SK-N-SH treated with all-trans-retinoic acid at 6 μM for 48 hours (cell line): ENCODE data around the gene MDGA2.

Experiments used
- ATAC-seq: fragments of 200-7000 bp; cut with Tn5 transposase; 3 replicates; pipeline ENCODE4 v1.9.1; 2020; ENCODE audit warnings: mild to moderate bottlenecking, moderate library complexity
- BACH2 ChIP-seq: fragments of 250-450 bp; sonication (Bioruptor Pico); IDR thresholded peaks from 2 replicates; pipeline ENCODE4 v1.9.0; 2021; ENCODE audit warnings: mild to moderate bottlenecking, borderline replicate concordance
- CSDC2 ChIP-seq: fragments of 250-450 bp; sonication (Bioruptor Pico); IDR thresholded peaks from 2 replicates; pipeline ENCODE4 v1.5.0; 2020; ENCODE audit warnings: mild to moderate bottlenecking, moderate library complexity
- ISL1 ChIP-seq: fragments of 250-450 bp; sonication (Bioruptor Pico); IDR thresholded peaks from 2 replicates; pipeline ENCODE4 v2.1.2; 2022; ENCODE audit warnings: mild to moderate bottlenecking, moderate library complexity
- OSR1 ChIP-seq: fragments of 250-450 bp; sonication (Bioruptor Pico); IDR thresholded peaks from 2 replicates; pipeline ENCODE4 v1.8.0; 2022; ENCODE audit warnings: moderate library complexity, mild to moderate bottlenecking, inconsistent platforms
- POU6F1 ChIP-seq: fragments of 250-450 bp; sonication (Bioruptor Pico); IDR thresholded peaks from 2 replicates; pipeline ENCODE4 v1.8.0; 2021; ENCODE audit warnings: low read depth, mild to moderate bottlenecking, moderate library complexity, borderline replicate concordance
- RARB ChIP-seq: fragments of 250-450 bp; sonication (Bioruptor Pico); IDR thresholded peaks from 2 replicates; pipeline ENCODE4 v1.8.0; 2021; ENCODE audit warnings: mild to moderate bottlenecking, moderate library complexity
- SNAI2 ChIP-seq: fragments of 250-450 bp; sonication (Bioruptor Pico); IDR thresholded peaks from 2 replicates; pipeline ENCODE4 v1.5.0; 2020; ENCODE audit warnings: mild to moderate bottlenecking, moderate library complexity
- TOX ChIP-seq: fragments of 250-450 bp; sonication (Bioruptor Pico); IDR thresholded peaks from 2 replicates; pipeline ENCODE4 v1.8.0; 2021; ENCODE audit warnings: mild to moderate bottlenecking, moderate library complexity, borderline replicate concordance
- TSHZ2 ChIP-seq: fragments of 250-450 bp; sonication (Bioruptor Pico); IDR thresholded peaks from 2 replicates; pipeline ENCODE4 v1.5.0; 2020; ENCODE audit warnings: mild to moderate bottlenecking, moderate library complexity
- ZC3H10 ChIP-seq: fragments of 250-450 bp; sonication (Bioruptor Pico); IDR thresholded peaks from 2 replicates; pipeline ENCODE4 v1.5.1; 2021; ENCODE audit warnings: mild to moderate bottlenecking, moderate library complexity
- ZFP3 ChIP-seq: fragments of 250-450 bp; sonication (Bioruptor Pico); IDR thresholded peaks from 2 replicates; pipeline ENCODE4 v1.5.0; 2020; ENCODE audit warnings: mild to moderate bottlenecking, moderate library complexity
- ZFP30 ChIP-seq: fragments of 450-650 bp; formaldehyde crosslinking; IDR thresholded peaks from 2 replicates; pipeline ENCODE4 v1.5.0; 2022; ENCODE audit warnings: mild to moderate bottlenecking, moderate library complexity
- ZNF565 ChIP-seq: fragments of 450-650 bp; formaldehyde crosslinking; conservative IDR thresholded peaks from 2 replicates; pipeline ENCODE4 v1.5.0; 2020; ENCODE audit warnings: low read depth, mild to moderate bottlenecking, moderate library complexity
- ZNF8 ChIP-seq: fragments of 450-650 bp; formaldehyde crosslinking; IDR thresholded peaks from 2 replicates; pipeline ENCODE4 v1.5.0; 2020; ENCODE audit warnings: mild to moderate bottlenecking, moderate library complexity
- TF ChIP-seq, protein P1 (sequence below): fragments of 250-450 bp; sonication (Bioruptor Pico); IDR thresholded peaks from 2 replicates; pipeline ENCODE4 v1.8.0; 2020; ENCODE audit warnings: mild to moderate bottlenecking, moderate library complexity, borderline replicate concordance
- TF ChIP-seq, protein P2 (sequence below): fragments of 250-450 bp; sonication (Bioruptor Pico); IDR thresholded peaks from 2 replicates; pipeline ENCODE4 v1.5.1; 2020; ENCODE audit warnings: low read depth, mild to moderate bottlenecking, moderate library complexity
- TF ChIP-seq, protein P3 (sequence below): fragments of 250-450 bp; sonication (Bioruptor Pico); IDR thresholded peaks from 2 replicates; pipeline ENCODE4 v1.5.1; 2021; ENCODE audit warnings: mild to moderate bottlenecking, moderate library complexity

MDGA2 gene

DNA sequence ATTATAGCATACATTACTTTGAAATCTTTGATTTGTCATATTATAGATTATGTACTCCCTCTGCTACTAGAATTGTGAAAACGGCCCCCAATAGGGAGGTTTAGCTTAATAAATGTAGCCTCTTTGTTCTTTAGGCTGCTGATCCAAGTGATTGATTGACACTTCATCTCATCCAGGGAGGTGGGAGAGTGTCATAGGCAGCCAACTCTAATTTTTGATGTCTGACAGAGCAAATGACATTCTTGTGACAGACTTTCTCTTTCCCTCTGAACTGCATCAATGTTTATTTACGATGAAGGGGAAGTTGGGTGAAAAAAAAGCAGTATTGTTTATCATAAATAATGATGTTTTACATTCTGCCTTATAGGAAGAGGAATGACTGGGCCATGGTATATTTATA, 221.4 kb downstream of the MDGA2 start:
- TF ChIP-seq ZNF8 (CRISPR knock-in tag): no peak
- TF ChIP-seq ISL1 (CRISPR knock-in tag): no peak
- no peak for ATAC-seq

GRCh38 chr14:47447076-47447475, 228.3 kb downstream of the MDGA2 start:
- no peak for ATAC-seq

DNA sequence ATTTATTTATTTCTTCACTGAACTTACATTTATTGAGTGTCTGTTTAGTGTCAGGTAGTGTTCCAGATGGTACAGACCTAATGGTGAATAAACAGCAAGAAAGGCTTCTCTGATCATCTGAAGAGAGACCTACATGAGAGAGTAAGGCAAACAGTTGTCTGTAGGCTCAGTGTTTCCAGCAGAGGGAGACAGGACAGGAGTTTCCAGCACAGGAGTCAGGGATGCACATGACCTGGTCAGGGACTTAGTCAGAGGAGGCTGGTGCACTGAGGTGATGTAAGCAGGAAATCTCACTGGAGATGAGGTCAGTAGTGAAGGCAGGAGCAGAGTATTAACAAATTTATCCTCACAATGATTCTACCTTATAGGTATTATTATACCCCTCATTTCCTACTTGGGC, 233.2 kb downstream of the MDGA2 start:
- ATAC-seq: peak; percentile 63
- TF ChIP-seq ZNF8 (CRISPR knock-in tag) (no peak), CSDC2 (CRISPR knock-in tag) (no peak), ZC3H10 (CRISPR knock-in tag) (no peak), POU6F1 (CRISPR knock-in tag) (no peak), TSHZ2 (no peak), ZFP3 (CRISPR knock-in tag) (no peak), TOX (CRISPR knock-in tag) (no peak), ZFP30 (CRISPR knock-in tag) (no peak), BACH2 (CRISPR knock-in tag) (no peak)
- TF ChIP-seq, protein P1, sequence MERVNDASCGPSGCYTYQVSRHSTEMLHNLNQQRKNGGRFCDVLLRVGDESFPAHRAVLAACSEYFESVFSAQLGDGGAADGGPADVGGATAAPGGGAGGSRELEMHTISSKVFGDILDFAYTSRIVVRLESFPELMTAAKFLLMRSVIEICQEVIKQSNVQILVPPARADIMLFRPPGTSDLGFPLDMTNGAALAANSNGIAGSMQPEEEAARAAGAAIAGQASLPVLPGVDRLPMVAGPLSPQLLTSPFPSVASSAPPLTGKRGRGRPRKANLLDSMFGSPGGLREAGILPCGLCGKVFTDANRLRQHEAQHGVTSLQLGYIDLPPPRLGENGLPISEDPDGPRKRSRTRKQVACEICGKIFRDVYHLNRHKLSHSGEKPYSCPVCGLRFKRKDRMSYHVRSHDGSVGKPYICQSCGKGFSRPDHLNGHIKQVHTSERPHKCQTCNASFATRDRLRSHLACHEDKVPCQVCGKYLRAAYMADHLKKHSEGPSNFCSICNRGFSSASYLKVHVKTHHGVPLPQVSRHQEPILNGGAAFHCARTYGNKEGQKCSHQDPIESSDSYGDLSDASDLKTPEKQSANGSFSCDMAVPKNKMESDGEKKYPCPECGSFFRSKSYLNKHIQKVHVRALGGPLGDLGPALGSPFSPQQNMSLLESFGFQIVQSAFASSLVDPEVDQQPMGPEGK (CRISPR knock-in tag): no peak
- TF ChIP-seq, protein P2, sequence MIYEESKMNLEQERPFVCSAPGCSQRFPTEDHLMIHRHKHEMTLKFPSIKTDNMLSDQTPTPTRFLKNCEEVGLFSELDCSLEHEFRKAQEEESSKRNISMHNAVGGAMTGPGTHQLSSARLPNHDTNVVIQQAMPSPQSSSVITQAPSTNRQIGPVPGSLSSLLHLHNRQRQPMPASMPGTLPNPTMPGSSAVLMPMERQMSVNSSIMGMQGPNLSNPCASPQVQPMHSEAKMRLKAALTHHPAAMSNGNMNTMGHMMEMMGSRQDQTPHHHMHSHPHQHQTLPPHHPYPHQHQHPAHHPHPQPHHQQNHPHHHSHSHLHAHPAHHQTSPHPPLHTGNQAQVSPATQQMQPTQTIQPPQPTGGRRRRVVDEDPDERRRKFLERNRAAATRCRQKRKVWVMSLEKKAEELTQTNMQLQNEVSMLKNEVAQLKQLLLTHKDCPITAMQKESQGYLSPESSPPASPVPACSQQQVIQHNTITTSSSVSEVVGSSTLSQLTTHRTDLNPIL (CRISPR knock-in tag): no peak
- TF ChIP-seq, protein P3, sequence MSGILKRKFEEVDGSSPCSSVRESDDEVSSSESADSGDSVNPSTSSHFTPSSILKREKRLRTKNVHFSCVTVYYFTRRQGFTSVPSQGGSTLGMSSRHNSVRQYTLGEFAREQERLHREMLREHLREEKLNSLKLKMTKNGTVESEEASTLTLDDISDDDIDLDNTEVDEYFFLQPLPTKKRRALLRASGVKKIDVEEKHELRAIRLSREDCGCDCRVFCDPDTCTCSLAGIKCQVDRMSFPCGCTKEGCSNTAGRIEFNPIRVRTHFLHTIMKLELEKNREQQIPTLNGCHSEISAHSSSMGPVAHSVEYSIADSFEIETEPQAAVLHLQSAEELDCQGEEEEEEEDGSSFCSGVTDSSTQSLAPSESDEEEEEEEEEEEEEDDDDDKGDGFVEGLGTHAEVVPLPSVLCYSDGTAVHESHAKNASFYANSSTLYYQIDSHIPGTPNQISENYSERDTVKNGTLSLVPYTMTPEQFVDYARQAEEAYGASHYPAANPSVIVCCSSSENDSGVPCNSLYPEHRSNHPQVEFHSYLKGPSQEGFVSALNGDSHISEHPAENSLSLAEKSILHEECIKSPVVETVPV (CRISPR knock-in tag): no peak

More at GRCh38 chr14:47447076-47447475, 228.3 kb downstream of the MDGA2 start:
- TF ChIP-seq CSDC2 (CRISPR knock-in tag) (no peak), TOX (CRISPR knock-in tag) (no peak), SNAI2 (CRISPR knock-in tag) (no peak), ZC3H10 (CRISPR knock-in tag) (no peak), OSR1 (CRISPR knock-in tag) (no peak), RARB (CRISPR knock-in tag) (no peak), POU6F1 (CRISPR knock-in tag) (no peak), ZNF565 (CRISPR knock-in tag) (no peak), ZNF8 (CRISPR knock-in tag) (no peak)
- TF ChIP-seq, protein P2 (CRISPR knock-in tag): no peak
- TF ChIP-seq, protein P3 (CRISPR knock-in tag): no peak
- TF ChIP-seq, protein P1 (CRISPR knock-in tag): no peak
